Sciatic nerve (tissue), 2 donors: ENCODE results near the gene UBE2G1. TPM values are rescaled to one million over a fixed set of nuclear protein-coding genes. Genes with fewer than 3 reads are reported as not detected.

Experiments used
- ATAC-seq: fragments of 200-7000 bp; cut with Tn5 transposase; one replicate; pipeline ENCODE4 v1.9.1; 2020; ENCODE audit warnings: mild to moderate bottlenecking, moderate library complexity
- DNase-seq: peaks from one replicate; pipeline ENCODE4 v3.0.0-alpha.2; 2020; ENCODE audit warnings: low spot score
- intact Hi-C: fragments of 100-400 bp; cut with DNase I; formaldehyde crosslinking; loops from one replicate; pipeline ENCODE4 v1.14.2; 2022
- total RNA-seq: library from RNA; stranded (reverse); fragmentation: NEBNext Ultra II Directional; extraction: Animal tissue kit (Norgen Biotek cat#: 25700); gene quantifications from one replicate; pipeline ENCODE4 v1.2.1, GENCODE V29; 2021
- donor health status: DM: no; HTN: no; CAD: no.
- donor health status: DM: no; HTN: no; CAD: no.

The UBE2G1 gene
- total RNA-seq, 1 donor from 2014 or later, result 46.7 TPM

GRCh38 chr17:4344926-4345325 lies 21.5 kb downstream of the UBE2G1 start:
- DNase-seq, result no peak
- no peak for ATAC-seq
- intact Hi-C loops, result no loop called here

GRCh38 chr17:4342535-4342934 lies 23.9 kb downstream of the UBE2G1 start:
- no peak for DNase-seq
- intact Hi-C loops, result no loop called here
- ATAC-seq, result no peak

- no peak for ATAC-seq
- intact Hi-C loops, result no loop called here
- DNase-seq, result no peak
Measured at GRCh38 chr17:4341616-4341977, 24.9 kb downstream of the UBE2G1 start.

GRCh38 chr17:4340914-4341615 lies 25.4 kb downstream of the UBE2G1 start:
- ATAC-seq, result no peak
- intact Hi-C loops, result no loop called here
- DNase-seq, result no peak

GRCh38 chr17:4334776-4335584 lies 31.5 kb downstream of the UBE2G1 start:
- ATAC-seq (no peak), DNase-seq (no peak)
- intact Hi-C loops, result no loop called here

GRCh38 chr17:4334332-4334731 lies 32.1 kb downstream of the UBE2G1 start:
- intact Hi-C loops, result no loop called here
- DNase-seq (no peak), ATAC-seq (no peak)

- intact Hi-C loops, result no loop called here
- no peak for DNase-seq
- no peak for ATAC-seq
Measured at GRCh38 chr17:4333041-4333440, 33.4 kb downstream of the UBE2G1 start.

- DNase-seq, result no peak
- ATAC-seq, result no peak
- intact Hi-C loops, result no loop called here
Measured at GRCh38 chr17:4332296-4332970, 34.0 kb downstream of the UBE2G1 start.

GRCh38 chr17:4331614-4332013 lies 34.9 kb downstream of the UBE2G1 start:
- intact Hi-C loops, result no loop called here
- ATAC-seq (no peak), DNase-seq (no peak)

GRCh38 chr17:4329838-4330237 lies 36.6 kb downstream of the UBE2G1 start:
- DNase-seq, result no peak
- ATAC-seq, result no peak
- intact Hi-C loops, result no loop called here

GRCh38 chr17:4327606-4328005 lies 38.9 kb downstream of the UBE2G1 start:
- intact Hi-C loops, result no loop called here
- no peak for ATAC-seq

GRCh38 chr17:4326608-4327007 lies 39.9 kb downstream of the UBE2G1 start:
- intact Hi-C loops, result no loop called here
- ATAC-seq, result no peak
- no peak for DNase-seq

More at GRCh38 chr17:4327606-4328005, 38.9 kb downstream of the UBE2G1 start:
- no peak for DNase-seq

GRCh38 chr17:4326112-4326511 lies 40.4 kb downstream of the UBE2G1 start:
- intact Hi-C loops, result no loop called here
- no peak for DNase-seq
- ATAC-seq, result no peak

- DNase-seq (no peak), ATAC-seq (no peak)
- intact Hi-C loops, result no loop called here
Measured at GRCh38 chr17:4324463-4324862, 42.0 kb downstream of the UBE2G1 start.

- no peak for ATAC-seq
- DNase-seq, result no peak
- intact Hi-C loops, result no loop called here
Measured at GRCh38 chr17:4319221-4319620, 47.3 kb downstream of the UBE2G1 start.

- DNase-seq (no peak), ATAC-seq (no peak)
- intact Hi-C loops, result no loop called here
Measured at GRCh38 chr17:4318596-4318995, 47.9 kb downstream of the UBE2G1 start.

- intact Hi-C loops, result no loop called here
- DNase-seq, result no peak
- no peak for ATAC-seq
Measured at GRCh38 chr17:4318186-4318585, 48.3 kb downstream of the UBE2G1 start.

GRCh38 chr17:4317610-4318009 lies 48.9 kb downstream of the UBE2G1 start:
- intact Hi-C loops, result no loop called here
- ATAC-seq (no peak), DNase-seq (no peak)

GRCh38 chr17:4316648-4317047 lies 49.8 kb downstream of the UBE2G1 start:
- intact Hi-C loops, result no loop called here
- DNase-seq (no peak), ATAC-seq (no peak)

- ATAC-seq (no peak), DNase-seq (no peak)
- intact Hi-C loops, result no loop called here
Measured at GRCh38 chr17:4314618-4315017, 51.9 kb downstream of the UBE2G1 start.
